WTC11 (cell line): ENCODE measurements around the gene PRUNE2. TPM values are rescaled to one million over a fixed set of nuclear protein-coding genes. Genes with fewer than 3 reads are reported as not detected.

ENCODE experiments used
- ATAC-seq: fragments of 200-7000 bp; cut with Tn5 transposase; 2 replicates; pipeline ENCODE4 v1.10.0; 2021; ENCODE audit warnings: mild to moderate bottlenecking, moderate library complexity
- CTCF ChIA-PET: fragments of 300-600 bp; sonication (Branson Sonifier 250); formaldehyde crosslinking; loops from one replicate; lab custom pipeline; 2021; ENCODE audit warnings: antibody characterized with exemption; lab: Charles Lee
- POLR2A ChIA-PET: fragments of 350-600 bp; sonication (Branson Sonifier 250); formaldehyde crosslinking; loops from one replicate; lab custom pipeline; 2021; ENCODE audit warnings: antibody characterized with exemption; lab: Charles Lee
- DNase-seq: peaks from one replicate; pipeline ENCODE4 v3.0.0; 2021; ENCODE audit warnings: low spot score
- H3K27ac Mint-ChIP-seq: 2 replicates; pipeline ENCODE4 v1.8.0; 2021; ENCODE audit warnings: mixed read lengths
- H3K27me3 Mint-ChIP-seq: 2 replicates; pipeline ENCODE4 v1.8.0; 2021; ENCODE audit warnings: low read depth, mild to moderate bottlenecking, moderate library complexity, mixed read lengths
- H3K36me3 Mint-ChIP-seq: 2 replicates; pipeline ENCODE4 v1.8.0; 2021; ENCODE audit warnings: mixed read lengths
- H3K4me1 Mint-ChIP-seq: 2 replicates; pipeline ENCODE4 v1.8.0; 2022; ENCODE audit warnings: mixed read lengths
- H3K4me3 Mint-ChIP-seq: 2 replicates; pipeline ENCODE4 v1.8.0; 2021; ENCODE audit warnings: mild to moderate bottlenecking, moderate library complexity, mixed read lengths
- H3K9me3 Mint-ChIP-seq: 2 replicates; pipeline ENCODE4 v1.8.0; 2021; ENCODE audit warnings: mixed read lengths
- FOXK1 ChIP-seq: sonication (generic); formaldehyde crosslinking; IDR thresholded peaks from 2 replicates; pipeline ENCODE4 v1.8.0; 2022; ENCODE audit warnings: mild to moderate bottlenecking, moderate library complexity, missing genetic modification reagents
- GTF2I ChIP-seq: fragments of 250-450 bp; sonication (Bioruptor Pico); conservative IDR thresholded peaks from 2 replicates; pipeline ENCODE4 v1.4.0; 2021; ENCODE audit warnings: mild to moderate bottlenecking
- MXD4 ChIP-seq: fragments of 250-450 bp; sonication (Bioruptor Pico); IDR thresholded peaks from 2 replicates; pipeline ENCODE4 v1.8.0; 2021; ENCODE audit warnings: mild to moderate bottlenecking, moderate library complexity, borderline replicate concordance
- MYBL2 ChIP-seq: sonication (generic); formaldehyde crosslinking; IDR thresholded peaks from 2 replicates; pipeline ENCODE4 v1.8.1; 2023; ENCODE audit warnings: mild to moderate bottlenecking, moderate library complexity, missing genetic modification reagents
- NFE2L1 ChIP-seq: sonication (generic); formaldehyde crosslinking; IDR thresholded peaks from 2 replicates; pipeline ENCODE4 v1.8.1; 2023; ENCODE audit warnings: missing genetic modification reagents
- OVOL2 ChIP-seq: fragments of 250-450 bp; sonication (Bioruptor Pico); IDR thresholded peaks from 2 replicates; pipeline ENCODE4 v1.9.0; 2021; ENCODE audit warnings: mild to moderate bottlenecking, borderline replicate concordance
- PRRX2 ChIP-seq: fragments of 250-450 bp; sonication (Bioruptor Pico); IDR thresholded peaks from 2 replicates; pipeline ENCODE4 v1.8.0; 2021; ENCODE audit warnings: mild to moderate bottlenecking
- SMAD3 ChIP-seq: sonication (generic); formaldehyde crosslinking; IDR thresholded peaks from 2 replicates; pipeline ENCODE4 v1.8.0; 2022; ENCODE audit warnings: missing genetic modification reagents, mild to moderate bottlenecking, borderline replicate concordance
- SP1 ChIP-seq: sonication (generic); formaldehyde crosslinking; conservative IDR thresholded peaks from 2 replicates; pipeline ENCODE4 v1.8.1; 2022; ENCODE audit warnings: missing genetic modification reagents
- TCF7 ChIP-seq: sonication (generic); formaldehyde crosslinking; IDR thresholded peaks from 2 replicates; pipeline ENCODE4 v1.8.0; 2022; ENCODE audit warnings: mild to moderate bottlenecking, low read depth, missing genetic modification reagents, moderate library complexity
- ZNF121 ChIP-seq: sonication (generic); formaldehyde crosslinking; IDR thresholded peaks from 2 replicates; pipeline ENCODE4 v1.8.0; 2023; ENCODE audit warnings: missing genetic modification reagents
- ZNF138 ChIP-seq: sonication (generic); formaldehyde crosslinking; conservative IDR thresholded peaks from 2 replicates; pipeline ENCODE4 v1.8.1; 2022; ENCODE audit warnings: mild to moderate bottlenecking, moderate library complexity, missing genetic modification reagents
- ZNF396 ChIP-seq: fragments of 250-450 bp; sonication (Bioruptor Pico); IDR thresholded peaks from 2 replicates; pipeline ENCODE4 v1.8.0; 2021; ENCODE audit warnings: mild to moderate bottlenecking, moderate library complexity, borderline replicate concordance
- total RNA-seq: library from RNA; stranded (reverse); gene quantifications from 3 replicates; pipeline ENCODE4 v1.2.3, GENCODE V29; 2021
- TF ChIP-seq, protein P1 (sequence below): fragments of 200-600 bp; IDR thresholded peaks from 2 replicates; pipeline ENCODE4 v1.8.0; 2022; ENCODE audit warnings: antibody characterized with exemption
- TF ChIP-seq, protein P2 (sequence below): sonication (generic); formaldehyde crosslinking; IDR thresholded peaks from 2 replicates; pipeline ENCODE4 v1.8.1; 2022; ENCODE audit warnings: mild to moderate bottlenecking, missing genetic modification reagents, moderate library complexity, borderline replicate concordance
- TF ChIP-seq, protein P3 (sequence below): sonication (generic); formaldehyde crosslinking; IDR thresholded peaks from 2 replicates; pipeline ENCODE4 v1.8.0; 2023; ENCODE audit warnings: missing genetic modification reagents
- TF ChIP-seq, protein P4 (sequence below): sonication (generic); formaldehyde crosslinking; IDR thresholded peaks from 2 replicates; pipeline ENCODE4 v1.8.0; 2022; ENCODE audit warnings: missing genetic modification reagents
- TF ChIP-seq, protein P5 (sequence below): sonication (generic); formaldehyde crosslinking; IDR thresholded peaks from 2 replicates; pipeline ENCODE4 v1.8.1; 2023; ENCODE audit warnings: mild to moderate bottlenecking, missing genetic modification reagents
- TF ChIP-seq, protein P6 (sequence below): sonication (generic); formaldehyde crosslinking; IDR thresholded peaks from 2 replicates; pipeline ENCODE4 v1.8.1; 2022; ENCODE audit warnings: low read depth, mild to moderate bottlenecking, moderate library complexity, missing genetic modification reagents, borderline replicate concordance

Gene PRUNE2
- total RNA-seq, 1 experiment from 2014 or later: 13.1 TPM

DNA sequence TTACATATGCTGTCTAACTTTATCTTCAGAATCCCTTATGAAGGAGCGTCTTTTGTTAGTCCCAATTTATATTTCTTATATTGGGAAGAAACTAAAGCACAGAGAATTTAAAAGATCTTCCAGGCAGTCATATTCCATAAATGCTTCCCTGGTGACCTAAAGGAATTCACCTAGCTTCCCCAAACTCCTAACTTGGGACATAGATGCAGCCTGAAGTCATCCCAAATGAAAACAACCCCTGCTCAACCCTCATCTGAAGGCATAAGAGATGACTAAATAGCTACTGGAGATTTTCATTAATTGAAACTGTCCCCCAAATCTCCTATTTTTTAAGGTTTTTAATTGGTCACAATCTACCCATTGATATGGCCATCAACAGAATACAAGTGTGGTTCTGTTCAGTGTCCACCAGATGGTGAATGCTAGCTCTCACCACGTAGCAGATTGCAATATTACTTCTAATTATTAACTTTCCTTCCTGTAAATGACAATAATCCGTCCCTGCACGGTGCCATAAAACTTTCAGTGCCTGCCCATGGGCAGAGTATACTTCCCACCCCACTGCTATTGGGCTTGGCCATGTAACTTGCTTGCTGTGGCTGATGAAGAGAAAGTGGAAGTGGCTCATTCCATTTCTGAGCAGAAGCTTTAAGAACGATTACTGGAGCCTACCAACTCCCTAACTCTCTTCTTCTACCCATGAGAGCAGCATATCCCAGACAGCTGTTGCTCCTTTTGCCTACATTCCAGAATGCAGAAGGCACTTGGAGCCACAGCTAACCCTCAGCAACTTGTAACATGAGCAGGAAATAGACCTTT is 18.7 kb downstream of the PRUNE2 start (continued):
- TF ChIP-seq, protein P1, sequence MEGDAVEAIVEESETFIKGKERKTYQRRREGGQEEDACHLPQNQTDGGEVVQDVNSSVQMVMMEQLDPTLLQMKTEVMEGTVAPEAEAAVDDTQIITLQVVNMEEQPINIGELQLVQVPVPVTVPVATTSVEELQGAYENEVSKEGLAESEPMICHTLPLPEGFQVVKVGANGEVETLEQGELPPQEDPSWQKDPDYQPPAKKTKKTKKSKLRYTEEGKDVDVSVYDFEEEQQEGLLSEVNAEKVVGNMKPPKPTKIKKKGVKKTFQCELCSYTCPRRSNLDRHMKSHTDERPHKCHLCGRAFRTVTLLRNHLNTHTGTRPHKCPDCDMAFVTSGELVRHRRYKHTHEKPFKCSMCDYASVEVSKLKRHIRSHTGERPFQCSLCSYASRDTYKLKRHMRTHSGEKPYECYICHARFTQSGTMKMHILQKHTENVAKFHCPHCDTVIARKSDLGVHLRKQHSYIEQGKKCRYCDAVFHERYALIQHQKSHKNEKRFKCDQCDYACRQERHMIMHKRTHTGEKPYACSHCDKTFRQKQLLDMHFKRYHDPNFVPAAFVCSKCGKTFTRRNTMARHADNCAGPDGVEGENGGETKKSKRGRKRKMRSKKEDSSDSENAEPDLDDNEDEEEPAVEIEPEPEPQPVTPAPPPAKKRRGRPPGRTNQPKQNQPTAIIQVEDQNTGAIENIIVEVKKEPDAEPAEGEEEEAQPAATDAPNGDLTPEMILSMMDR: no peak
- TF ChIP-seq, protein P2, sequence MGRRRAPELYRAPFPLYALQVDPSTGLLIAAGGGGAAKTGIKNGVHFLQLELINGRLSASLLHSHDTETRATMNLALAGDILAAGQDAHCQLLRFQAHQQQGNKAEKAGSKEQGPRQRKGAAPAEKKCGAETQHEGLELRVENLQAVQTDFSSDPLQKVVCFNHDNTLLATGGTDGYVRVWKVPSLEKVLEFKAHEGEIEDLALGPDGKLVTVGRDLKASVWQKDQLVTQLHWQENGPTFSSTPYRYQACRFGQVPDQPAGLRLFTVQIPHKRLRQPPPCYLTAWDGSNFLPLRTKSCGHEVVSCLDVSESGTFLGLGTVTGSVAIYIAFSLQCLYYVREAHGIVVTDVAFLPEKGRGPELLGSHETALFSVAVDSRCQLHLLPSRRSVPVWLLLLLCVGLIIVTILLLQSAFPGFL (CRISPR knock-in tag): no peak

DNA sequence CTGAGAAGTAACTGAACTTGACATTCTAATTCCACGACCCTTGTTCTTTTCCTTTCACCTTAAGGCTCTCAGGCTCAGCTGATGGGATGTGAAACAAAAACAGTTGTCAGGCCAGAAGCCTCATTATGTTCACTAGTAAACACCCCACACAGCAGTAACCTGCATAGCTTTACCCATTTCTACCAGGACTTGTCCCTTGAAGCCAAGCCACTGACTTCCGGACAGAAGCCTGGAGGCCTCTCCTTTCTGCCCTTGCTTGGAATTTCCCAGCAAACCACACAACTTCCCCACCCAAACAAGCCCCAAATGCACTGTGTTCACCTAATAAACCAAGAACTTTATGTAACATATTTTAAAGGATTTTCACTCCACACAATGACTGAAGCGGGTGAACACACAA is 19.6 kb downstream of the PRUNE2 start:
- H3K4me3 Mint-ChIP-seq: no peak overlapping the region
- DNase-seq (no peak), ATAC-seq (no peak)
- no peaks in the 10 kb centered on the region for H3K27me3 Mint-ChIP-seq
- peaks cover 2% of the 10 kb centered on the region for H3K36me3 Mint-ChIP-seq
- CTCF ChIA-PET: no interaction called here
- H3K4me1 Mint-ChIP-seq: peaks cover 44% of the 10 kb centered on the region
- TF ChIP-seq FOXK1 (CRISPR knock-in tag) (no peak), TCF7 (no peak), OVOL2 (CRISPR knock-in tag) (no peak), ZNF396 (CRISPR knock-in tag) (no peak), ZNF138 (CRISPR knock-in tag) (no peak), MXD4 (CRISPR knock-in tag) (no peak), MYBL2 (CRISPR knock-in tag) (no peak), NFE2L1 (CRISPR knock-in tag) (no peak), SMAD3 (CRISPR knock-in tag) (no peak), SP1 (CRISPR knock-in tag) (no peak), GTF2I (CRISPR knock-in tag) (no peak), PRRX2 (CRISPR knock-in tag) (no peak), ZNF121 (CRISPR knock-in tag) (no peak)
- TF ChIP-seq, protein P3, sequence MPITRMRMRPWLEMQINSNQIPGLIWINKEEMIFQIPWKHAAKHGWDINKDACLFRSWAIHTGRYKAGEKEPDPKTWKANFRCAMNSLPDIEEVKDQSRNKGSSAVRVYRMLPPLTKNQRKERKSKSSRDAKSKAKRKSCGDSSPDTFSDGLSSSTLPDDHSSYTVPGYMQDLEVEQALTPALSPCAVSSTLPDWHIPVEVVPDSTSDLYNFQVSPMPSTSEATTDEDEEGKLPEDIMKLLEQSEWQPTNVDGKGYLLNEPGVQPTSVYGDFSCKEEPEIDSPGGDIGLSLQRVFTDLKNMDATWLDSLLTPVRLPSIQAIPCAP (CRISPR knock-in tag): no peak
- TF ChIP-seq, protein P4, sequence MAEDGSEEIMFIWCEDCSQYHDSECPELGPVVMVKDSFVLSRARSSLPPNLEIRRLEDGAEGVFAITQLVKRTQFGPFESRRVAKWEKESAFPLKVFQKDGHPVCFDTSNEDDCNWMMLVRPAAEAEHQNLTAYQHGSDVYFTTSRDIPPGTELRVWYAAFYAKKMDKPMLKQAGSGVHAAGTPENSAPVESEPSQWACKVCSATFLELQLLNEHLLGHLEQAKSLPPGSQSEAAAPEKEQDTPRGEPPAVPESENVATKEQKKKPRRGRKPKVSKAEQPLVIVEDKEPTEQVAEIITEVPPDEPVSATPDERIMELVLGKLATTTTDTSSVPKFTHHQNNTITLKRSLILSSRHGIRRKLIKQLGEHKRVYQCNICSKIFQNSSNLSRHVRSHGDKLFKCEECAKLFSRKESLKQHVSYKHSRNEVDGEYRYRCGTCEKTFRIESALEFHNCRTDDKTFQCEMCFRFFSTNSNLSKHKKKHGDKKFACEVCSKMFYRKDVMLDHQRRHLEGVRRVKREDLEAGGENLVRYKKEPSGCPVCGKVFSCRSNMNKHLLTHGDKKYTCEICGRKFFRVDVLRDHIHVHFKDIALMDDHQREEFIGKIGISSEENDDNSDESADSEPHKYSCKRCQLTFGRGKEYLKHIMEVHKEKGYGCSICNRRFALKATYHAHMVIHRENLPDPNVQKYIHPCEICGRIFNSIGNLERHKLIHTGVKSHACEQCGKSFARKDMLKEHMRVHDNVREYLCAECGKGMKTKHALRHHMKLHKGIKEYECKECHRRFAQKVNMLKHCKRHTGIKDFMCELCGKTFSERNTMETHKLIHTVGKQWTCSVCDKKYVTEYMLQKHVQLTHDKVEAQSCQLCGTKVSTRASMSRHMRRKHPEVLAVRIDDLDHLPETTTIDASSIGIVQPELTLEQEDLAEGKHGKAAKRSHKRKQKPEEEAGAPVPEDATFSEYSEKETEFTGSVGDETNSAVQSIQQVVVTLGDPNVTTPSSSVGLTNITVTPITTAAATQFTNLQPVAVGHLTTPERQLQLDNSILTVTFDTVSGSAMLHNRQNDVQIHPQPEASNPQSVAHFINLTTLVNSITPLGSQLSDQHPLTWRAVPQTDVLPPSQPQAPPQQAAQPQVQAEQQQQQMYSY (CRISPR knock-in tag): no peak
- TF ChIP-seq, protein P5, sequence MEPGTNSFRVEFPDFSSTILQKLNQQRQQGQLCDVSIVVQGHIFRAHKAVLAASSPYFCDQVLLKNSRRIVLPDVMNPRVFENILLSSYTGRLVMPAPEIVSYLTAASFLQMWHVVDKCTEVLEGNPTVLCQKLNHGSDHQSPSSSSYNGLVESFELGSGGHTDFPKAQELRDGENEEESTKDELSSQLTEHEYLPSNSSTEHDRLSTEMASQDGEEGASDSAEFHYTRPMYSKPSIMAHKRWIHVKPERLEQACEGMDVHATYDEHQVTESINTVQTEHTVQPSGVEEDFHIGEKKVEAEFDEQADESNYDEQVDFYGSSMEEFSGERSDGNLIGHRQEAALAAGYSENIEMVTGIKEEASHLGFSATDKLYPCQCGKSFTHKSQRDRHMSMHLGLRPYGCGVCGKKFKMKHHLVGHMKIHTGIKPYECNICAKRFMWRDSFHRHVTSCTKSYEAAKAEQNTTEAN (CRISPR knock-in tag): no peak
- TF ChIP-seq, protein P6, sequence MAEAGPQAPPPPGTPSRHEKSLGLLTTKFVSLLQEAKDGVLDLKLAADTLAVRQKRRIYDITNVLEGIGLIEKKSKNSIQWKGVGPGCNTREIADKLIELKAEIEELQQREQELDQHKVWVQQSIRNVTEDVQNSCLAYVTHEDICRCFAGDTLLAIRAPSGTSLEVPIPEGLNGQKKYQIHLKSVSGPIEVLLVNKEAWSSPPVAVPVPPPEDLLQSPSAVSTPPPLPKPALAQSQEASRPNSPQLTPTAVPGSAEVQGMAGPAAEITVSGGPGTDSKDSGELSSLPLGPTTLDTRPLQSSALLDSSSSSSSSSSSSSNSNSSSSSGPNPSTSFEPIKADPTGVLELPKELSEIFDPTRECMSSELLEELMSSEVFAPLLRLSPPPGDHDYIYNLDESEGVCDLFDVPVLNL (CRISPR knock-in tag): no peak
- TF ChIP-seq, protein P1: no peak
- POLR2A ChIA-PET: no interaction called here
- H3K9me3 Mint-ChIP-seq: peaks cover 4% of the 10 kb centered on the region
- H3K27ac Mint-ChIP-seq: no peak overlapping the region
